SW480 (cell line): ENCODE measurements around the gene NODAL.

Experiments
- DNase-seq: peaks from one replicate; pipeline ENCODE4 v3.0.0-alpha.2; 2016; ENCODE audit warnings: low spot score

NODAL gene

GRCh38 chr10:70432561-70433263 is 8.8 kb downstream of the NODAL start:
- DNase-seq, result no peak

GRCh38 chr10:70432101-70432500 is 9.4 kb downstream of the NODAL start:
- peak; percentile 42 for DNase-seq

GRCh38 chr10:70430493-70431445 is 10.7 kb downstream of the NODAL start:
- peak; percentile 10 for DNase-seq

- DNase-seq, result no peak
Measured at GRCh38 chr10:70426823-70427222, 14.7 kb downstream of the NODAL start.

- DNase-seq, result no peak
Measured at GRCh38 chr10:70425096-70425495, 16.4 kb downstream of the NODAL start.

GRCh38 chr10:70424320-70424719 is 17.2 kb downstream of the NODAL start:
- DNase-seq, result no peak

GRCh38 chr10:70418713-70419112 is 22.8 kb downstream of the NODAL start:
- no peak for DNase-seq

- peak; percentile 11 for DNase-seq
Measured at GRCh38 chr10:70418229-70418628, 23.3 kb downstream of the NODAL start.

- DNase-seq, result no peak
Measured at GRCh38 chr10:70417568-70417967, 23.9 kb downstream of the NODAL start.

- DNase-seq, result no peak
Measured at GRCh38 chr10:70412356-70412755, 29.1 kb downstream of the NODAL start.

GRCh38 chr10:70410608-70411007 is 30.9 kb downstream of the NODAL start:
- DNase-seq, result no peak

- no peak for DNase-seq
Measured at GRCh38 chr10:70409772-70410171, 31.7 kb downstream of the NODAL start.

- DNase-seq, result peak; percentile 62
Measured at GRCh38 chr10:70405037-70405824, 36.2 kb downstream of the NODAL start.

- peak; percentile 22 for DNase-seq
Measured at GRCh38 chr10:70404787-70405036, 36.8 kb downstream of the NODAL start.

GRCh38 chr10:70404036-70404786 is 37.3 kb downstream of the NODAL start, which contains the start of gene EIF4EBP2:
EIF4EBP2 (plus strand) TSS chr10:70404145; CDS start chr10:70404402, 257 bp downstream.
- peak; percentile 91 for DNase-seq

- no peak for DNase-seq
Measured at GRCh38 chr10:70403483-70404035, 37.9 kb downstream of the NODAL start.

GRCh38 chr10:70399177-70399576 is 42.3 kb downstream of the NODAL start:
- DNase-seq, result no peak

GRCh38 chr10:70396140-70396539 is 45.3 kb downstream of the NODAL start:
- no peak for DNase-seq

GRCh38 chr10:70391654-70392053 is 49.8 kb downstream of the NODAL start:
- DNase-seq, result no peak
